ENCODE measurements around the gene GRIPAP1.
A peak's percentile ranks its signal among the peaks of the same experiment; 100 is the strongest.
"Not testable (repeated sequence)": the region's sequence is repeated elsewhere in the genome, so short reads cannot be mapped to it uniquely, and the experiment has no call there.

The GRIPAP1 gene

GRCh38 chrX:48997455-48997854 is 4.6 kb downstream of the GRIPAP1 start:
- no peak for DNase-seq

- no peak for DNase-seq
These were observed 5.1 kb downstream of the GRIPAP1 start for GRCh38 chrX:48996969-48997368.

GRCh38 chrX:48992341-48992740 is 9.7 kb downstream of the GRIPAP1 start:
- DNase-seq = no peak

- no peak for DNase-seq
These were observed 12.6 kb downstream of the GRIPAP1 start for GRCh38 chrX:48989483-48989882.

- no peak for DNase-seq
These were observed 18.2 kb downstream of the GRIPAP1 start for GRCh38 chrX:48983896-48984295.

- DNase-seq = no peak
These were observed 19.0 kb downstream of the GRIPAP1 start for GRCh38 chrX:48983081-48983480.

- no peak for DNase-seq
These were observed 20.9 kb downstream of the GRIPAP1 start for GRCh38 chrX:48981178-48981577.

GRCh38 chrX:48980341-48980740 is 21.7 kb downstream of the GRIPAP1 start:
- not testable (repeated sequence) for DNase-seq

GRCh38 chrX:48978226-48978625 is 23.8 kb downstream of the GRIPAP1 start:
- no peak for DNase-seq

- no peak for DNase-seq
These were observed 26.0 kb downstream of the GRIPAP1 start for GRCh38 chrX:48976086-48976485.

GRCh38 chrX:48975541-48975940 is 26.5 kb downstream of the GRIPAP1 start:
- no peak for DNase-seq

- DNase-seq = no peak
These were observed 27.0 kb downstream of the GRIPAP1 start for GRCh38 chrX:48975041-48975440.

- no peak for DNase-seq
These were observed 27.5 kb downstream of the GRIPAP1 start for GRCh38 chrX:48974574-48974973.

GRCh38 chrX:48974033-48974432 is 28.0 kb downstream of the GRIPAP1 start:
- DNase-seq = no peak

GRCh38 chrX:48972220-48973164 is 29.6 kb downstream of the GRIPAP1 start:
- peak; percentile 25 for DNase-seq

- DNase-seq = peak; percentile 31
These were observed 30.5 kb downstream of the GRIPAP1 start, which contains the start of gene KCND1 for GRCh38 chrX:48971249-48972219. Gene KCND1, minus strand, starts transcription at chrX:48971844. Its CDS starts 1,573 bp downstream, at chrX:48970271.

GRCh38 chrX:48969471-48969870 is 32.6 kb downstream of the GRIPAP1 start:
- no peak for DNase-seq

- no peak for DNase-seq
These were observed 33.7 kb downstream of the GRIPAP1 start for GRCh38 chrX:48968377-48968776.

- DNase-seq = no peak
These were observed 35.1 kb downstream of the GRIPAP1 start for GRCh38 chrX:48966796-48967579.

GRCh38 chrX:48965959-48966358 is 36.1 kb downstream of the GRIPAP1 start:
- no peak for DNase-seq

GRCh38 chrX:48961585-48962091 is 40.4 kb downstream of the GRIPAP1 start:
- DNase-seq = no peak

- no peak for DNase-seq
These were observed 41.8 kb downstream of the GRIPAP1 start for GRCh38 chrX:48960291-48960690.

All from NCI-H1092 treated with DMSO at 0.1 percent for 48 hours (cell line).